NCI-H510A treated with DMSO at 0.1 percent for 48 hours (cell line): Measurements from ENCODE around the gene DRP2.
A peak's percentile ranks its signal among the peaks of the same experiment; 100 is the strongest.
"Not testable (repeated sequence)": the region's sequence is repeated elsewhere in the genome, so short reads cannot be mapped to it uniquely, and the experiment has no call there.

Source experiments
- DNase-seq: peaks from one replicate; lab custom pipeline; 2025; lab: John Stamatoyannopoulos, UW

Gene DRP2, protein sequence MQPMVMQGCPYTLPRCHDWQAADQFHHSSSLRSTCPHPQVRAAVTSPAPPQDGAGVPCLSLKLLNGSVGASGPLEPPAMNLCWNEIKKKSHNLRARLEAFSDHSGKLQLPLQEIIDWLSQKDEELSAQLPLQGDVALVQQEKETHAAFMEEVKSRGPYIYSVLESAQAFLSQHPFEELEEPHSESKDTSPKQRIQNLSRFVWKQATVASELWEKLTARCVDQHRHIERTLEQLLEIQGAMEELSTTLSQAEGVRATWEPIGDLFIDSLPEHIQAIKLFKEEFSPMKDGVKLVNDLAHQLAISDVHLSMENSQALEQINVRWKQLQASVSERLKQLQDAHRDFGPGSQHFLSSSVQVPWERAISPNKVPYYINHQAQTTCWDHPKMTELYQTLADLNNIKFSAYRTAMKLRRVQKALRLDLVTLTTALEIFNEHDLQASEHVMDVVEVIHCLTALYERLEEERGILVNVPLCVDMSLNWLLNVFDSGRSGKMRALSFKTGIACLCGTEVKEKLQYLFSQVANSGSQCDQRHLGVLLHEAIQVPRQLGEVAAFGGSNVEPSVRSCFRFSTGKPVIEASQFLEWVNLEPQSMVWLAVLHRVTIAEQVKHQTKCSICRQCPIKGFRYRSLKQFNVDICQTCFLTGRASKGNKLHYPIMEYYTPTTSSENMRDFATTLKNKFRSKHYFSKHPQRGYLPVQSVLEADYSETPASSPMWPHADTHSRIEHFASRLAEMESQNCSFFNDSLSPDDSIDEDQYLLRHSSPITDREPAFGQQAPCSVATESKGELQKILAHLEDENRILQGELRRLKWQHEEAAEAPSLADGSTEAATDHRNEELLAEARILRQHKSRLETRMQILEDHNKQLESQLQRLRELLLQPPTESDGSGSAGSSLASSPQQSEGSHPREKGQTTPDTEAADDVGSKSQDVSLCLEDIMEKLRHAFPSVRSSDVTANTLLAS

DNA sequence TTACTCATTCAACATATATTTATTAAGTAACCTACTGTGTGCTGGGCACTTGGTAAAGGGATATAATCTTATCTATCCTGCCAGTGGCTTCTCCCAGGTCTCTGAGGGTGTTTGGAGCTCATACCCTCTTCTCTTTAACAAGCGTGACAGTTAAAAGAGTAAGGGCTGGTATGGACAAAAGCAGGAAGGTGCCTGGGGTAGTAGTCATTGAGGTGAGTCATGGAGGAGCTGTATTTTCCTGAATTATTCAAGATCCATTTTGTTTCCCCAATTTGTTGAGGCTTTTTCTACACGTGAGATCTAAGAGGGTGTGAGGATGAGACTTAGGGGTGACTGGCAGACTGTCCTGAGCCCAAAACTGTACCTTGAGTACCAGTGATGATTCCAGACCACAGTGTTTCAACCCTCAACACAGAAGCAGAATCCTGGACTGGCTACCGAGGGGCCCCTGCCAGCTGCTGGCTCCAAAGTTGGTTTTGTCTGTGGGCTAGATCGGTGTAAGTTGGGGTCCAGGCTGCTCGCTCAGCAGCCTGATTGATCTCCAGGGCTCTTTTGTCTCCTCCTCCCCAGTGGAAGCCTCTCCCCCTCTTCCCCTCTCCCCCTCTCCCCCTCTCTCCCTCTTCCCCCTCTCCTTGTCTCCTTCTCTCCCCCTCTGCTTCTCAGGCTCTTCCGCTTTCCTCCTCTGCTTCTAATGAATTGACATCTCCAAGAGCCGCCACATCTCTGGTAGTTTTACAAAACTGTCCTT is at the start of gene DRP2:
TSS of gene DRP2 (plus strand) at position 671 of the 748 bp plus-strand sequence. CDS start 11,862 bp downstream, outside the sequence.
- DNase-seq, result no peak

- DNase-seq, result no peak
These were observed 47.6 kb upstream of the DRP2 start for GRCh38 chrX:101171883-101172400.

DNA sequence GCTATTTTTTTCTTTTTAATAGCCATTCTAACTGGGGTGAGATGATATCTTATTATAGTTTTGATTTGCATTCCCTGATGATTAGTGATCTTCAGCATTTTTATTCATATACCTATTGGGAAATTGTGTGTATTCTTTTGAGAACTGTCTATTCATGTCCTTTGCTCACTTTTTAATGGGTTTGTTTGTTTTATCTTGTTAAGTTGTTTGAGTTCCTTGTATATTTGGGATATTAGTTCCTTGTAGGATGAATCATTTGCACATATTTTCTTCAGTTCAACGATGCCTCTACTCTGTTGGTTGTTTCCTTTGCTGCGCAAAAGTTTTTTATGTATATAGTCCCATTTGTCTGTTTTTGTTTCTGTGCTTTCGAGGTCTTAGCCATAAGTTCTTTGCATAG is 43.1 kb upstream of the DRP2 start:
- DNase-seq, result no peak

DNA sequence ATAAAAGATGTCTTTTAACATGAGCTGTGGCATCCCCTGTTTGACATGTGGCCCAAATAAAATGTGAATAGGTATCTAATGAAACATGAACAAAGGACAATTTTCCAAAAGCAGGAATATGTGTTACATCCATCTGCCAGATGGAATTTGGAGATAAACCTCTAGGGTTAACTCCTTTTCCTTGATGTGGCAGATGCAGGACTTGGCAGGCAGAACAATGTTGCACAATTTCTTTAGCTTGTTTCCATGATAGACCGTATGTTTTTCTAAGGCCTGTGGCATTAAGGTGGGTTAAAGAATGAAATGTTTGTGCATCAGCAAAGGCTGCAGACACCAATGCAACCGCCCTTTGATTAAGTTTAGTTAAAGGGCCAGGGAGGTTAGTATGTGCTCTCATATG is 34.7 kb upstream of the DRP2 start:
- not testable (repeated sequence) for DNase-seq

DNA sequence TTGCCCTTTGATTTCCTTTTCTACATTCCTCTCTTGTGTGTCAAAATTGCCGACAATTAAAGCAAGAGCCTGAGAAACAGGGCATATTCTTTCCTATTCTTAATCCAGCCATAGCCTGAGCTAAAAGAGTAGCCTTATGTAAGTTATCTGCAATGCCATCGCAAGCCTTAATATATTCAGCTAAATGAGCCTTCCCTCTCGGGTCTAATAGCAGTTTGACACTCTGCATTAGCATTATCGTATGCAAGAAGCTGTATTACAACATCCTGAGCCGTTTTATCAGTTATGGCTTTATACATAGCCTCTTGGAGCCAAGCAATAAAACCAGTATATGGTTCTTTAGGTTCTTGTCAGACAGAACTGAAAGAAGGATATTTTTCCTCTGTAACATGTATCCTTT is 31.6 kb upstream of the DRP2 start:
- not testable (repeated sequence) for DNase-seq

GRCh38 chrX:101190736-101191135 is 28.9 kb upstream of the DRP2 start:
- DNase-seq, result no peak

DNA sequence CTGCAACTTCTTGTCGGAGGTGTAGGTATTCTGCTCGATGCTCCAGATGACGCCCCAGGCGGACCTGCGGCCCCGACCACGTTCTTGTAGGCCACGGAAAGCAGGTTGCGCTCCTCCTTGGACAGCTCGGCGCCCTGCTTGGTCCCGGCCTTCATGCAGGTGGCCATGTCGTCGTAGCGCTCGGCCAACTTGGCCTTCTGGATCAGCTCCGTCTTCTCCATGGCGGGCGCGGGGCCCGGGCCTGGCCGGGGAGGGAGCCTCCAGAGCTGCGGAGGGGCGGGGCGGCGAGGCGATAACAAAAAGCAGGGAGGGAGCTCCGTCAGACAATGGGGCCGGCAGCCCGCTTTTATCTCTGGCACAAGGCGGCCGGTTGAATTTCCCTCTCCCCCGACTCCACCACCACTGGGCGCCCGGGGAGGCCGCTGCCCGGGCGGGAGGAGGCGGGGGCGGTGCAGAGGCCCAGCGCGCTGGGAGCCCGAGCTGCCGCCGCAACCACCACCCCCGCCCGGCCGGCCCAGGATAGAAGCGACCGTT is 28.3 kb upstream of the DRP2 start:
- DNase-seq, result no peak

- DNase-seq, result no peak
These were observed 24.0 kb upstream of the DRP2 start for GRCh38 chrX:101195442-101196173.

GRCh38 chrX:101203761-101204351 is 15.7 kb upstream of the DRP2 start:
- no peak for DNase-seq

DNA sequence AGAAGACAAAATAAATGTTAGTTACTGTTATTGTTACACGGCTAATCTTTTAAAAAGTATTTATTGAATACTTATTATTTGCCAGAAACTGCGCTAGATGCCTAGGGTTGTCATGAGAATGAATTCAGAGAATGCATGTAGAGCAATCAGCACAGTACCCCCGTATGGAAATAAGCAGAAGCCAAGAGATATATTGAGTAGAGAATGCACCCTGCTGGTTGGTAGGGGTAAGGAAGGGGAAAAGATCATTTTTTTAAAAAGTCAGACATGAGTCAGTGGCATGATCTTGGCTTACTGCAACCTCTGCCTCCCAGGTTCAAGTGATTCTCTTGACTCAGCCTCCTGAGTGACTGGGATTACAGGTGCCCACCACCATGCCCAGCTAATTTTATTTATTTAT is 13.1 kb upstream of the DRP2 start:
- DNase-seq, result peak; percentile 38

- no peak for DNase-seq
These were observed 11.3 kb upstream of the DRP2 start for GRCh38 chrX:101208152-101208905.

DNA sequence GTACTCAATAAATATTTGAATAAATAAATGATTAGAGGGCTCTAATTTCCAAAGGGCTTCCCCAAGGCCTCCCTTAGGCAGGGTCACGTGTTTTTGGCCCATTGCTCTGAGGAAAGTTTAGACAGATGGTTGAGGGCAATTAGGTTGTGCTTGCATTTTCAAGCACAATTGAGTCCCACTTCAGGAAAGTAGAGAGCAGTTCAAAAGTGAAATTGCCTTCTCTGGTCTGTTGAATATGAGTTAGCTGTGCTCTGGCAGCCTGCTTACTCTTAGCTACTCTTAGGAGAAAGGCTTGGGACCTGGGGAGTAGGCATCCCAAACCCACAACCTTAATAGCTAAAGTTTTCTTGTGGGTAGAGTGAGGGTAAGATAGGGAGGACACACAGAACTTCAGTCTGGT is 9.0 kb upstream of the DRP2 start:
- peak; percentile 62 for DNase-seq

GRCh38 chrX:101217689-101218088 is 1.9 kb upstream of the DRP2 start:
- no peak for DNase-seq

- DNase-seq, result peak; percentile 44
These were observed 319 bp downstream of the DRP2 start for GRCh38 chrX:101219864-101220346.

DNA sequence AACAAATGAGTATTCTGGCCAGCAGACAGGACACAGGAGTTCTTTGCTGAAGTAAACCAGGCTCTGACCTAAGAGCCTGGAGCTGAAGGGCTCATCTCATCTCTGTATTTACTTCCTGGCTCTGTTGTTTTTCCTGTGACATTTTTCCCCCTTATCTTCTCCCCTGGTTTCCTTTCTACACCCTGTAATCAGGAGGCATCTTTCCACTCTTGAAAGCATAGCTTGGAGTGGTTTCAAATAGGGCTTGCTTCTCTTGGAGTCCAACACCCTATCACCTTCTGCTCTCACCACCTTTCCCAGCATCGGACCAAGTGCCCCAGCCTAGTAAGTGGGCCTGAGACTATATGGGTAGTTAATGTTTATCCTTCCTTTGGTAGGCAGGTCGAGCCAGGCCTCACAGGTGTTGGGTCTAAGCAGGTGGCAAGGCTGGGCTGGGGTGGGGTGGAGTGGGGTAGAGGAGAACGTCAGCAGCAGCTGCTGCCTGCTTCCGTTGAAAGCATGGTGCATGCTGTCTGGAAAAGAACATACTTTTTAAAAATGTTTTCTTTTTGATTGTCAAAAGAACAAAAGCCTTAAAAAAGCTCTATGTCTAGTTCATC is 1.2 kb downstream of the DRP2 start:
- peak; percentile 46 for DNase-seq

DNA sequence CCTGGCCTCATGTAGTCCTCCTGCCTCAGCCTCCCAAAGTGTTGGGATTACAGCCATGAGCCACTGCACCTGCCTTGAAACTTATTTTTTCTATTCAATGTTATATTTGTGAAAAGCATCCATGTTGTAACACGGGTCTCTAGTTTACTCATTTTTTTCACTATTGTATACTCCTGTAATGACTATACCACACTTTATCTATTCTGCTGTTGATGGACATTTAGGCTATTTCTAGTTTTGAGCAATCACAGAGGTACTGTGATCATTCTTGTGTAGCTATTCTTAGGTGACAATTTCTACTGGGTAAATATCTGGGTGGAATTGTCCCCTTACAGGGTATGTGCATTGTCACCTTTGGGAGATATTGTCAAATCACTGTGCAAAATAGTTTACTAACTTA is 3.6 kb downstream of the DRP2 start:
- DNase-seq, result no peak

DNA sequence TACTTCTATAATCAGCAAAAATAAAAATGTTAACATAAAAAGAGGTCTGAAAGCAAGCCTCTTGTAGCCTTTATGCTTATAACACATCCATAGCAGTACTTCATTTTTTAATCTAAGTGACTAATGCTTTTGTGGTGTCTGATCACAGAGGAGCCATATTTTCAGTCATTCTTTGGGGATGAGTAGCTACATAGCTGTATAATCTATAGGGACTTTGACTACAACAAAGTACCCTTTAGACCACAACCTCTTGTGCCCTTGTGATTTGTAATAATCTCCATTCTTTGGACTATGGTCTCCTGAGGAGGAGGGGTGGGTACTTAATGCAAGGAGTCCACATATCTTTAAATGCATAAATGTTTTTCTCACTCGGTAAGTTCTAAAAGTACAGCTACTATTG is 9.6 kb downstream of the DRP2 start:
- DNase-seq, result no peak

- DNase-seq, result no peak
These were observed 11.1 kb downstream of the DRP2 start for GRCh38 chrX:101230636-101231035.

- no peak for DNase-seq
These were observed 11.5 kb downstream of the DRP2 start for GRCh38 chrX:101231080-101231479.
